Natural killer cell (primary cell): Measurements from ENCODE around the gene MRPL2. TPM values are rescaled to one million over a fixed set of nuclear protein-coding genes. Genes with fewer than 3 reads are reported as not detected.

Experiments used
- ATAC-seq, 3 donors: fragments of 150-1000 bp in 2 of 3; fragments of 200-7000 bp in 1 of 3; cut with Tn5 transposase; 1 replicate in 1 of 3; 2 replicates in 2 of 3; pipeline ENCODE4 v1.10.0; 2021; ENCODE audit warnings: mild to moderate bottlenecking in 2 of 3, moderate library complexity in 2 of 3
- DNase-seq, 2 donors: peaks; one replicate each; pipeline versions ENCODE4 v3.0.0 to v3.0.0-alpha.2; 2013 to 2021; ENCODE audit warnings: mixed read lengths in 1 of 2
- H3K27ac ChIP-seq: one replicate; pipeline ENCODE4 v1.5.1; 2013; ENCODE audit warnings: mild to moderate bottlenecking, low read length
- H3K27me3 ChIP-seq: one replicate; pipeline ENCODE4 v1.6.1; 2013; ENCODE audit warnings: low read length; ENCODE audit not compliant: control insufficient read depth, insufficient read depth
- H3K36me3 ChIP-seq: one replicate; pipeline ENCODE4 v1.6.1; 2013; ENCODE audit warnings: low read length; ENCODE audit not compliant: control insufficient read depth, insufficient read depth
- H3K4me1 ChIP-seq: one replicate; pipeline ENCODE4 v1.6.1; 2013; ENCODE audit warnings: low read length; ENCODE audit not compliant: control insufficient read depth, insufficient read depth
- H3K4me3 ChIP-seq: one replicate; pipeline ENCODE4 v1.5.1; 2013; ENCODE audit warnings: low read length
- H3K9me3 ChIP-seq: one replicate; pipeline ENCODE4 v1.6.1; 2013; ENCODE audit warnings: low read length; ENCODE audit not compliant: control insufficient read depth, insufficient read depth
- H3K27ac Mint-ChIP-seq, 2 donors: one replicate each; pipeline ENCODE4 v1.8.0; 2022; ENCODE audit warnings: mild to moderate bottlenecking in 2 of 2, mixed read lengths in 2 of 2, moderate library complexity in 1 of 2
- H3K27me3 Mint-ChIP-seq, 2 donors: one replicate each; pipeline ENCODE4 v1.8.0; 2022; ENCODE audit warnings: low read depth in 2 of 2, mixed read lengths in 2 of 2
- H3K36me3 Mint-ChIP-seq: one replicate; pipeline ENCODE4 v1.8.0; 2022; ENCODE audit warnings: mixed read lengths
- H3K4me1 Mint-ChIP-seq, 2 donors: one replicate each; pipeline ENCODE4 v1.8.0; 2022; ENCODE audit warnings: mixed read lengths in 2 of 2
- H3K4me3 Mint-ChIP-seq: one replicate; pipeline ENCODE4 v1.8.0; 2022; ENCODE audit warnings: mild to moderate bottlenecking, moderate library complexity, mixed read lengths
- H3K9me3 Mint-ChIP-seq, 2 donors: one replicate each; pipeline ENCODE4 v1.8.0; 2022; ENCODE audit warnings: mixed read lengths in 2 of 2
- CTCF ChIP-seq: fragments of 200-600 bp; IDR thresholded peaks from one replicate; pipeline ENCODE4 v1.8.0; 2022; ENCODE audit warnings: antibody characterized with exemption
- WGBS: methylation state at CpG from one replicate; pipeline ENCODE4 v1.1.7; 2013; ENCODE audit warnings: missing lambda C conversion rate; ENCODE audit not compliant: insufficient coverage; 5-methylcytosine and 5-hydroxymethylcytosine counted together
- intact Hi-C: fragments of 100-400 bp; cut with micrococcal nuclease; formaldehyde crosslinking; loops from one replicate; pipeline ENCODE4 v1.14.2; 2022
- total RNA-seq, 4 donors: library from RNA; stranded (reverse); fragments of 120-200 nt in 1 of 4; gene quantifications; one replicate each; pipeline versions ENCODE4 v1.2.3 to v1.2.4, GENCODE V29; 2013 to 2022

Gene MRPL2
- total RNA-seq = 10 to 100 TPM; 33.4 to 38.4 (median 33.9) TPM
- total RNA-seq (2013) = 31.0 TPM

- Mint-ChIP-seq H3K36me3 (no peaks in the 10 kb centered on the region), H3K27me3 (no peaks in the 10 kb centered on the region), H3K4me1 (peaks cover 21 to 34% of the 10 kb centered on the region in 2 donors), H3K27ac (peak within 1 kb of the TSS; percentile 98 to 99), H3K4me3 (peak within 1 kb of the TSS; percentile 96), H3K9me3 (no peaks in the 10 kb centered on the region)
- intact Hi-C loops = loop anchor here (1.0 to 2.0 kb wide), 4 partner anchors 45 to 313 kb away; partner anchors contain the start of genes KLHDC3, PEX6, SRF and TBCC
- ATAC-seq (peak; percentile 94 to 98 (median 96)), DNase-seq (peak; percentile 97 to 99)
- no peak for TF ChIP-seq CTCF
- peak within 1 kb of the TSS; percentile 85 for H3K27ac ChIP-seq
- H3K4me3 ChIP-seq = peak within 1 kb of the TSS; percentile 90
- peaks cover 20% of the 10 kb centered on the region for H3K4me1 ChIP-seq
- H3K9me3 ChIP-seq = no peaks in the 10 kb centered on the region
- no peaks in the 10 kb centered on the region for H3K27me3 ChIP-seq
- H3K36me3 ChIP-seq = peaks cover 12% of the 10 kb centered on the region
- under 1% methylated on average over 64 of the region's 64 CpGs for WGBS
Observed at GRCh38 chr6:43059168-43060033, at the start of gene MRPL2, which contains the start of gene KLC4. TSS of gene MRPL2 (minus strand) at chr6:43059434. CDS start at chr6:43059381, 53 bp downstream. TSS of gene KLC4 (plus strand) at chr6:43059631. CDS start at chr6:43061336, 1,705 bp downstream.

DNA sequence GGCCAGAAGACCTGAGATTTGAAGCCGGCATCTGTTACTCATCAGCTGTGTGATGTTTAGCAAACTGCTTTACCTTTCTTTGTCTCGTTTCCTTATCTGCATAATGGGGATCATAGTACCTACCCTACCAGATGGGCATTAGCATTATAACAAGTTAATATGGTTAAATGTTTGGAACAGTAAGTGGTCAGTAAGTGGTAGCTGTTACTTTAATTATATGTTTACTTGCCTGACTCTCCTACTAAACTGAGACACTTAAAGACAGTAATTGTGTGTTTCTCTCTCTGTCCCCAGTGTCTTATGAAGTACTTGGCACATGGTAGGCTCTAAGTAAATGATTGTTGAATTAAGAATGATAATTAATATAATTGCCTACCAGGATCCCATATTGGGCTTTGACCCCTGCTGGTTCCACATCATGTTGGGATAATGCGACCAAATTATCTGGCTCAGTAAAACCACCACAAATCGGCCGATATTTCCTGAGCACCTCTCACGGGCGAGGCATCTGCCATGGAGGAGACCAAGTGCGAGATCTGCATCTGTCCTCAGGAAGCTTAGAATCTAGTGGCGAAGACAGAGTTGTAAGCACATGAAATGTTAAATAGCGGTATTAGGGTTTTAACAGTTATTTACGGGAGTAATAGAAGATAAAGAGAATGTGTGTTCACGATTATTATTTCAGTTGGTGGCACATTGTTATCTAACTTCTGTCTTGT lies 48.3 kb upstream of the MRPL2 start:
- H3K27me3 Mint-ChIP-seq = no peaks in the 10 kb centered on the region
- Histone ChIP-seq H3K9me3 (no peaks in the 10 kb centered on the region), H3K36me3 (no peaks in the 10 kb centered on the region), H3K27ac (no peak overlapping the region), H3K4me1 (no peaks in the 10 kb centered on the region), H3K4me3 (no peak overlapping the region), H3K27me3 (no peaks in the 10 kb centered on the region)
- no peak overlapping the region for H3K4me3 Mint-ChIP-seq
- ATAC-seq (no peak), DNase-seq (no peak)
- H3K36me3 Mint-ChIP-seq = no peaks in the 10 kb centered on the region
- WGBS = 93% methylated on average over 12 of the region's 12 CpGs
- no peak overlapping the region for H3K27ac Mint-ChIP-seq
- H3K4me1 Mint-ChIP-seq = no peaks in the 10 kb centered on the region
- intact Hi-C loops = no loop called here
- no peaks in the 10 kb centered on the region for H3K9me3 Mint-ChIP-seq
- no peak for TF ChIP-seq CTCF

GRCh38 chr6:43105538-43106222 lies 46.4 kb upstream of the MRPL2 start:
- 71% methylated on average over 6 of the region's 9 CpGs for WGBS
- Histone ChIP-seq H3K4me3 (no peak overlapping the region), H3K36me3 (no peaks in the 10 kb centered on the region), H3K27ac (no peak overlapping the region), H3K27me3 (no peaks in the 10 kb centered on the region), H3K9me3 (no peaks in the 10 kb centered on the region), H3K4me1 (no peaks in the 10 kb centered on the region)
- no peak overlapping the region for H3K4me3 Mint-ChIP-seq
- TF ChIP-seq CTCF = no peak
- no peaks in the 10 kb centered on the region for H3K36me3 Mint-ChIP-seq
- H3K9me3 Mint-ChIP-seq = no peaks in the 10 kb centered on the region
- H3K27me3 Mint-ChIP-seq = no peaks in the 10 kb centered on the region
- ATAC-seq = no peak
- intact Hi-C loops = no loop called here
- DNase-seq = no peak
- H3K4me1 Mint-ChIP-seq = no peaks in the 10 kb centered on the region
- H3K27ac Mint-ChIP-seq = peak overlapping the region in 1 of 2 donors; percentile 5
